Tongue (tissue), 2 donors: ENCODE data around the gene C12orf42. TPM values are rescaled to one million over a fixed set of nuclear protein-coding genes. Genes with fewer than 3 reads are reported as not detected.
A peak's percentile ranks its signal among the peaks of the same experiment; 100 is the strongest.

ENCODE experiments used
- DNase-seq: peaks from one replicate; pipeline ENCODE4 v3.0.0-alpha.2; 2015
- total RNA-seq: library from RNA; depleted of rRNA; stranded (reverse); fragments of >200 nt; gene quantifications from one replicate; pipeline ENCODE4 v1.2.3, GENCODE V29; 2014

C12orf42 gene
- total RNA-seq, 1 donor from 2014 or later: 0.72 TPM

- peak; percentile 67 for DNase-seq
Observed at GRCh38 chr12:103268831-103269514, 226.8 kb downstream of the C12orf42 start.

- DNase-seq: no peak
Observed at GRCh38 chr12:103257763-103258162, 238.0 kb downstream of the C12orf42 start.

Other genes with a start within 250 kb of the C12orf42 start
- gene STAB2, start 91.3 kb upstream of the C12orf42 start, total RNA-seq: 8.6 TPM